Lung microvascular endothelial cell (primary cell): ENCODE data around the gene KAT8. TPM values are rescaled to one million over a fixed set of nuclear protein-coding genes. Genes with fewer than 3 reads are reported as not detected.
"Not testable (repeated sequence)": the region's sequence is repeated elsewhere in the genome, so short reads cannot be mapped to it uniquely, and the experiment has no call there.

Source experiments
- DNase-seq, 2 donors: peaks; one replicate each; pipeline versions ENCODE4 v3.0.0 to v3.0.0-alpha.2; 2010; ENCODE audit warnings: low read depth in 2 of 2
- total RNA-seq: library from RNA; depleted of rRNA; stranded (reverse); fragments of >200 nt; gene quantifications from 2 replicates; pipeline ENCODE4 v1.2.1, GENCODE V29; 2014

KAT8 gene
- total RNA-seq, 1 donor from 2014 or later, result 35.3 TPM

- DNase-seq, result no peak
These were observed 33.9 kb upstream of the KAT8 start for GRCh38 chr16:31083556-31083955.

DNA sequence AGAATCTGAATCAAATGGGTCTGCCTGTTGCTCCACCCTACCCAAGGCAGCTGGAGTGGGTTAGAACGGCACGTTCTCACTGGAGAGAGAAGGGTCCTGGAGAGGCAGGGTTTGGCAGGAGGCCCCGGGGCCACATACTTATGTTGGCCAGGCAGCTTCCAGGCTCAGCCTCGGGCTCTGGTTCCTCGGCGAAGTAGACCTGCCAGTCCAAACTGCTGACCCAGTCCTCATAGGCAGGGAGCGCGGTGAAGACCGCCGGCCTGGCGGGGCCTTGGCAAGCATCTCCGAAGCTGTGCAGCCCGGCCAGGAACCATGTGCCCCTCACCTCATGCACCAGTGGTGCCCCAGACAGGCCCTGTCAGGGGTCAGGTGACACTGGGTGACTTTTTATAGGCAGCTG, 33.5 kb upstream of the KAT8 start:
- no peak for DNase-seq

DNA sequence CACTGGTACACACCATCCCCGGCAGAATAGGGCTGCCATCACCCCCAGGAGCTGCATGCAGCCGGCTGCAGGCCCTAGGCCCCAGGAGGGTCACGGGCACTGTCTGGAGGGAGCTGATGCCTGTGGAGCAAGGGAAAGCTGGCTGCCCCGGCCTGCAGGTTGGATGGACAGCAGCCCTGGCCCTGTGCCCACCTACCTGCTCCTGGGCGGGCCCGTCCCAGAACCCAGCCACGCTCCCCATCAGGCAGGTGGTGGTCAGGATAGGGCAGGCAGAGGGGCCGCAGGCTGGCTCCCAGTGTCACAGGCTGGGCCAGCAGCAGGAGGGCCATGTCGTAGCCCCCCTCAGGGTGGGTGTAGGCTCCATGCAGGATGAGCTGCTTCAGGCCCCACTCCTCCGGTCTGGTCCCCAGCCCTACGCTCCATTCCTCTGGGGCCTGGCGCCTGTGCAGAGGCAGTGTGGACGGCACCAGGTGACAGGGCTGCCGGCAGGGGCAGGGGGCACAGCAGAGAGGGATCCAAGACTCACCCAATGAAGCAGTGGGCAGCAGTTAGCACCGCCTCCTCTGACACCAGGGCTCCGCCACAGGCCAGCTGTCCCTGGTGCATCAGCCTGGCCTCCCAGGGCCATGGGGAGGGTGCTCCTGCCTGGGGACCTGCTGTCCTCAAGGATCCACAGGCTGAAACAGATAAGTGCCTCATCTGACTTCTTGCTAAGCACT, 32.7 kb upstream of the KAT8 start:
- DNase-seq, result no peak

- no peak for DNase-seq
These were observed 32.1 kb upstream of the KAT8 start for GRCh38 chr16:31085411-31085810.

GRCh38 chr16:31085873-31086628, 31.4 kb upstream of the KAT8 start:
- DNase-seq, result no peak

DNA sequence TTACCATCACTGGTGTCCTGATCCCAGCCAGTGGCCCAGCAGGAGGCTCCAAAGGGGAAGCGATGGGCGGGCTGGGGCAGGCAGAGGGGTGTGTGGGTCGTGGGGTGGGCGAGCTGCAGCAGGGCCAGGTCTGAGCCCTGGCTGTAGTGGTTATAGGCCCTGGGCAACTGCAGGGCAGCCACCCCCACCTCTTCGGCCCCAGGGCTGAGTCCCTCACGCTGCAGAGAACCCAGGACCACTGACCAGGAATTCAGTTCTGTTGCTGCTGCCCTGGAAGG, 30.9 kb upstream of the KAT8 start:
- DNase-seq, result no peak

DNA sequence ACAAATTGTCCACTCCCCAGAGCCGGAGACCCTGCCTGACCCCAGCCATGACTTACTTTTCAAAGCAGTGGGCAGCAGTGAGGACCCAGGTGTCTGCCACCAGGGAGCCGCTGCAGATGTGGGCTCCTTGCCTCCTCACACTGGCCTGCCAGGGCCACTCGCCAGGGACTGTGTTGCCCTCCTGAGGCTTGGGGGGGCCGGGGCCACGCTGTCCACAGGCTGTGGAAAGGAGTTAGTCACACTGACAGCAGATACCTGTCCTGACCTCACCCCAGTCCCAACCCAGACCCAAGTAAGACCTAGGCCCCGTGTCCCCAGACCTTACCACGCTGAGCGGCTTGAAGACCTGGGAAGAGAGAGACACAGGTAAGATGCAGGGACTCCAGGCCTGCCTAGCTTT, 30.0 kb upstream of the KAT8 start:
- DNase-seq, result no peak

- DNase-seq, result no peak
These were observed 29.5 kb upstream of the KAT8 start for GRCh38 chr16:31087971-31088370.

DNA sequence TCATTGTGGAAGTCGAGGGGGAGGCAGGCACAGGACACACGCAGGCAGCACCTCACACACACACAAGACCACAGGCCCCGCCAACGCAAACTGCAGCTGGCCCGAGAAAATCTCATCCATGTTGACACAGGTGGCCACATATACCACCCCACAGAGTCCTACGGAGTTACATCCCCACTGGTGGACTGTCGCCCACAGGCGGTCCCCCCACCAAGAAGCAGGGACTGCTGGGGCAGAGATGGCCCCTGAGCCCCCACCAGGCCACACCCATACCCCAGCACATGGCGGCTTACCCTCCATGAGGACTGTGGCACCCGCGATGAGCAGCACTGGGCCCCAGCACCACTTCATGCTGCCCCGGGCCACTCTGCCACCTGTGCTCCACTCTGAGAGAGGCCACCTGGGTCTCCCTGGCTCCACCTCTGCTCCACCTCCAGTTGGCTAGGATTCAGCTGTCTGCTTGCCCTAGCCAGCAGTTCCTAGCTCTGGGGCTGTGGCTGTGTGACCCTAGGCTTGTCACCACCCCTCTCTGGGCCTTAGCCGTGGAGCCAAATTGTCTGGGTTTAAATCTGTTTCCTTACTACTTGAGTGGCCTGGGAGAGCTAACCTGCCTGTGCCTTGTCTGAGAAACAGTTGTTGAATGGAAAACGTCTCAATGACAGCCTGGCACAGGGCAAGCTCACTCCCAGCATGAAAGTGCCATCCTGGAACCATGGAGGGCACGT, 28.8 kb upstream of the KAT8 start, which contains the start of gene PRSS53:
PRSS53 (minus strand) TSS at position 485 of the 725 bp plus-strand sequence; CDS start at position 351, 134 bp downstream.
- DNase-seq, result no peak

- no peak for DNase-seq
These were observed 28.3 kb upstream of the KAT8 start for GRCh38 chr16:31089199-31089598.

- no peak for DNase-seq
These were observed 26.9 kb upstream of the KAT8 start for GRCh38 chr16:31090540-31090939.

- DNase-seq, result no peak
These were observed 25.1 kb upstream of the KAT8 start for GRCh38 chr16:31092330-31092729.

DNA sequence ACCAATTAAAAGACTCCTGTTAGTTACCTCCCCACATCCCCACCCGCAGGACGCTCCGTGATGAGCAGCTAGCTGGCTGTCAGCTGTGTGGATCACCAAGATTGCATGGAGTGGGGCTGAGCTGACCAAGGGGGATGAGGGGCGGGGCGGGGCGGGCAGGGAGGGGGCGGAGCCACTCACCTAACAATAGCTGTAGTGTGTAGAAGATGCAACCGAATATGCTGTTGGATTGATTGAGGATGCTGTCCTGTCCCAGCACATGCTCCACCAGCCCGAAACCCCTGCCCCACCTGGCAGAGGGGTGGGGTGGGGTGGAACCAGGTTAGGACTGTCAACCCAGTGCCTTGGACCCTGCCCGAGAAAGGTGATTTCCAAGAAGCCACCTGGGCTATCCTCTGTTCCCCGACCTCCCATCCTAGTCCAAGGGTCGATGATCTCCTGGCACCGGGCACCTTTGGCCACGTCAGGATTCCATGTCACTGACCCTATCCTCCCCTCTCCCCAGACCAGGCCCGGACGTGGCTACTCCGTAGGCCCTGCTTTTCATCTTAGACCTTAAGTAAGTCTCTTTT, 24.2 kb upstream of the KAT8 start:
- DNase-seq, result peak in 1 of 2 donors; percentile 27

DNA sequence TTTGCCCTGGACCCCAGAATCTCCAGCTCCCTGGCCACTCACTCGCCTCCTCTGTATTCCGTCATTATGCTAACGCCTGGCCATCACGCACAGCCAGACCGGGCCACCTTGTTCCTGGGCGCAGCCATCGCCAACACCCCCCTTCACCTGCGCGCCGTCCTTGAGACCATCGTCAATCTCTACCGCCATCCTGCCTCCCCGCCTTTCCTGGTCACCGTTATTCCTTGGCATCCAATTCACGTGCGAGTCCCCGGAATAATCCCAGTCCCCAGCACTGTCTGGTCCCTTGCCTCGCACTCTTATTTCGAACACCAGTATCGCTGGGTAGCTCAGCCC, 23.4 kb upstream of the KAT8 start:
- no peak for DNase-seq

DNA sequence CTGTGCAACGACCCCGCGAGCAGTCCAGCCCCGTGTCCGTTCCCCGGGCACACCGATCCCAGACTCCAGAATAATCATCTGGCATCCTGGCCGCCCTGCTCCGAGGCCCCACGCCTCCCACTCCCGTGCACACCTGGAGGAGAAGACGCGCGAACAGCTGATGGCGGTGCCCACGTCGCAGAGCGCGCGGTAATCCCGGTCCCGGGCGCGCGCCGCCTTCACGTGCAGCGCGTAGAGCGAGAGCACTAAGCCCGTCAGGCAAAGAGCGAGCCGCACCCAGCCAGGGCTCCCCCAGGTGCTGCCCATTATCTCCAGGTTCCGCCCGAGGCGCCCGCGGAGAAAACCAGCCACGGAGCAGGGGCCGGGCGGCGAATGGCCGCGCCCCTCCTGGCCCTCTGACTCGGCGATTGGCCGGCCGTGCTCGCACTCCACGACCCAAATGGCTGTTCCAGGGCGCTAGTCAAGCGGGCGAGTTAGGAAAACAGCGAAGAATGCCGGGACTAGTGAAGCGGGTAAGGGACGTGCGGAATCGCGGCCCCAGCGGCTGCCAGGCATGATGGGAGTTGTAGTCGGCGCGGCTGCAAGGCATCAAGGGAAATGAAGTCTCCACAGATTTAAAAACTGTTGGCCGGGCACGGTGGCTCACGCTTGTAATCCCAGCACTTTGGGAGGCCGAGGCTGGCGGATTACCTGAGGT, 22.9 kb upstream of the KAT8 start, which contains the start of gene VKORC1:
VKORC1 (minus strand) TSS at position 374 of the 697 bp plus-strand sequence; CDS start at position 306, 68 bp downstream.
- DNase-seq, result peak; percentile 98

DNA sequence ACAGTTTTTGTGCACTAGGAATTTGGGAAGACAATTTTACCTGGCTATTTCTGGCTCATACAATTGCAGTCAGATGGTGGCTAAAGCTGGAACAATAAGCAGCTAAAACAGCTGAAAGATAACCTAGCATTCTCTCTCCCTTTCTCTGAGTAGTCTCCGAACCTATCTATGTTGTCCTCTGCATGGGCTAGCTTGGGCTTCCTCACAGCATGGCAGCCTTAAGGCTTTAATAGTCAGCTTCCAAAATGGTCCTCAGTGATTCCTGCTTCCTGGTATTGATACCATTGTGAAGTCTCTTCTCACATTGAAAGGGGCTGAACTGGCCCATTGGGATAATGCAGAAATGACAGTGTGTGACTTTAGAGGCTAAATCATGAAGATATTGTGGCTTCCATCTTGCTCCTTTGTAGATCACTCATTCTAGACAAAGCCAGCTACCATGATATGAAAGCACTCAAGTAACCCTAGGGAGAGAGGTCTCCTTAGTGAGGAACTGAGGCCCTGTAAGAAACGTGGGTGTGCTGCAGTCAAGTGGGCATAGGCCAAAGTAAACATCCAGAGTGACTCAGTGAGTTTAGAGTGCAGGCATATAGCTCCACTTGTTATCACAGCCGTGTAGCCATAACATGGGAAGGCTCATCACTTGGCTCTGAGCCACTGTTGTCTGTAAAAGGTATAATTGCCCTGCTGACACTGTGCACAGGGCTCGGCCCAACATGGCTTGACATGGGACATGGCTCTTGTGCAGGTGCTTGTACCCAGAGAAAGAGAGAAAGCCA, 17.4 kb upstream of the KAT8 start:
- peak in 1 of 2 donors; percentile 33 for DNase-seq

- not testable (repeated sequence) for DNase-seq
These were observed 16.4 kb upstream of the KAT8 start for GRCh38 chr16:31100876-31101641.

GRCh38 chr16:31105677-31106213, 11.7 kb upstream of the KAT8 start:
- peak; percentile 51 to 64 for DNase-seq
